ENCODE results near the gene KIAA0753. TPM values are rescaled to one million over a fixed set of nuclear protein-coding genes. Genes with fewer than 3 reads are reported as not detected.

Gene KIAA0753
- total RNA-seq, 1 experiment from 2014 or later: 16.1 TPM

GRCh38 chr17:6641247-6641863, 844 bp upstream of the KIAA0753 start:
- no peak for DNase-seq (ENCODE audit: low read depth)

- peak; percentile 51 for DNase-seq (ENCODE audit: low read depth)
These were observed 650 bp downstream of the KIAA0753 start for GRCh38 chr17:6639586-6640535.

GRCh38 chr17:6639014-6639585, 1.4 kb downstream of the KIAA0753 start:
- no peak for DNase-seq (ENCODE audit: low read depth)

GRCh38 chr17:6638046-6638908, 2.2 kb downstream of the KIAA0753 start:
- DNase-seq (ENCODE audit: low read depth): no peak

GRCh38 chr17:6637458-6637840, 3.1 kb downstream of the KIAA0753 start:
- DNase-seq (ENCODE audit: low read depth): no peak

GRCh38 chr17:6636616-6637457, 3.7 kb downstream of the KIAA0753 start:
- DNase-seq (ENCODE audit: low read depth): no peak

GRCh38 chr17:6636105-6636504, 4.4 kb downstream of the KIAA0753 start:
- DNase-seq (ENCODE audit: low read depth): no peak

GRCh38 chr17:6633263-6633662, 7.2 kb downstream of the KIAA0753 start:
- no peak for DNase-seq (ENCODE audit: low read depth)

- no peak for DNase-seq (ENCODE audit: low read depth)
These were observed 8.0 kb downstream of the KIAA0753 start for GRCh38 chr17:6632530-6632929.

GRCh38 chr17:6630390-6630789, 10.1 kb downstream of the KIAA0753 start:
- no peak for DNase-seq (ENCODE audit: low read depth)

- DNase-seq (ENCODE audit: low read depth): no peak
These were observed 13.5 kb downstream of the KIAA0753 start for GRCh38 chr17:6627019-6627418.

- no peak for DNase-seq (ENCODE audit: low read depth)
These were observed 13.9 kb downstream of the KIAA0753 start for GRCh38 chr17:6626616-6627015.

- DNase-seq (ENCODE audit: low read depth): no peak
These were observed 16.6 kb downstream of the KIAA0753 start for GRCh38 chr17:6623941-6624340.

GRCh38 chr17:6611231-6611630, 29.3 kb downstream of the KIAA0753 start:
- no peak for DNase-seq (ENCODE audit: low read depth)

GRCh38 chr17:6610011-6610410, 30.5 kb downstream of the KIAA0753 start:
- DNase-seq (ENCODE audit: low read depth): no peak

- DNase-seq (ENCODE audit: low read depth): peak; percentile 35
These were observed 32.2 kb downstream of the KIAA0753 start for GRCh38 chr17:6608321-6608720.

- no peak for DNase-seq (ENCODE audit: low read depth)
These were observed 35.4 kb downstream of the KIAA0753 start for GRCh38 chr17:6605142-6605541.

- no peak for DNase-seq (ENCODE audit: low read depth)
These were observed 36.7 kb downstream of the KIAA0753 start for GRCh38 chr17:6603744-6604325.

GRCh38 chr17:6602141-6602540, 38.4 kb downstream of the KIAA0753 start:
- DNase-seq (ENCODE audit: low read depth): no peak

GRCh38 chr17:6599364-6599763, 41.1 kb downstream of the KIAA0753 start:
- DNase-seq (ENCODE audit: low read depth): no peak
